ENCODE data around the gene LRRK1. TPM values are rescaled to one million over a fixed set of nuclear protein-coding genes. Genes with fewer than 3 reads are reported as not detected.

The LRRK1 gene
- total RNA-seq, 3 donors from 2014 or later (not counting 1 experiment from before 2014, with no cell fraction given), result 1.2 to 5.5 (median 3.2) TPM

- ATAC-seq (no peak), DNase-seq (no peak)
- H3K4me1 Mint-ChIP-seq, result peaks cover 0 to 7% of the 10 kb centered on the region in 2 donors
- WGBS (ENCODE audit: insufficient coverage), result 67% methylated on average over 10 of the region's 10 CpGs
- Histone ChIP-seq H3K4me1 (ENCODE audit: control insufficient read depth, insufficient read depth, low read length) (peaks cover 3% of the 10 kb centered on the region), H3K9me3 (ENCODE audit: control insufficient read depth, insufficient read depth, low read length) (no peaks in the 10 kb centered on the region), H3K4me3 (ENCODE audit: low read length) (no peak overlapping the region), H3K27me3 (ENCODE audit: control insufficient read depth, insufficient read depth, low read length) (no peaks in the 10 kb centered on the region), H3K36me3 (ENCODE audit: control insufficient read depth, insufficient read depth, low read length) (no peaks in the 10 kb centered on the region), H3K27ac (ENCODE audit: low read length) (no peak overlapping the region)
- H3K36me3 Mint-ChIP-seq, result no peaks in the 10 kb centered on the region
- peaks cover 0 to 3% of the 10 kb centered on the region in 2 donors for H3K27me3 Mint-ChIP-seq (ENCODE audit: low read depth in 2 of 2)
- no peak overlapping the region for H3K4me3 Mint-ChIP-seq
- TF ChIP-seq CTCF (IDR thresholded peaks at IDR 0.05), result no peak
- no peak overlapping the region for H3K27ac Mint-ChIP-seq
- no peaks in the 10 kb centered on the region for H3K9me3 Mint-ChIP-seq
- intact Hi-C loops (cut with micrococcal nuclease), result loop anchor here (5.0 kb wide), 2 partner anchors 50 to 555 kb away; no protein-coding TSS in a partner anchor
These were observed 168.1 kb downstream of the LRRK1 start for GRCh38 chr15:101087172-101087769.

GRCh38 chr15:101088271-101088670 is 169.1 kb downstream of the LRRK1 start:
- no peak overlapping the region for H3K4me3 ChIP-seq (ENCODE audit: low read length)
- DNase-seq (no peak), ATAC-seq (no peak)
- Mint-ChIP-seq H3K4me3 (no peak overlapping the region), H3K27ac (no peak overlapping the region), H3K27me3 (ENCODE audit: low read depth in 2 of 2) (peaks cover 0 to 3% of the 10 kb centered on the region in 2 donors), H3K36me3 (no peaks in the 10 kb centered on the region), H3K4me1 (peaks cover 0 to 7% of the 10 kb centered on the region in 2 donors), H3K9me3 (no peaks in the 10 kb centered on the region)
- no peaks in the 10 kb centered on the region for H3K36me3 ChIP-seq (ENCODE audit: control insufficient read depth, insufficient read depth, low read length)
- peaks cover 3% of the 10 kb centered on the region for H3K4me1 ChIP-seq (ENCODE audit: control insufficient read depth, insufficient read depth, low read length)
- intact Hi-C loops (cut with micrococcal nuclease), result loop anchor here (1.0 to 5.0 kb wide), 3 partner anchors 49 to 554 kb away; no protein-coding TSS in a partner anchor
- no peak for TF ChIP-seq CTCF (IDR thresholded peaks at IDR 0.05)
- no peak overlapping the region for H3K27ac ChIP-seq (ENCODE audit: low read length)
- H3K9me3 ChIP-seq (ENCODE audit: control insufficient read depth, insufficient read depth, low read length), result no peaks in the 10 kb centered on the region
- WGBS (ENCODE audit: insufficient coverage), result 66% methylated on average over 6 of the region's 6 CpGs
- H3K27me3 ChIP-seq (ENCODE audit: control insufficient read depth, insufficient read depth, low read length), result no peaks in the 10 kb centered on the region

- intact Hi-C loops (cut with micrococcal nuclease), result loop anchor here (1.0 to 5.0 kb wide), 3 partner anchors 48 to 553 kb away; no protein-coding TSS in a partner anchor
- 42% methylated on average over 42 of the region's 42 CpGs for WGBS (ENCODE audit: insufficient coverage)
- peaks cover 3% of the 10 kb centered on the region for H3K4me1 ChIP-seq (ENCODE audit: control insufficient read depth, insufficient read depth, low read length)
- peak; percentile 87 to 99 (median 98) for ATAC-seq
- peaks cover 0 to 7% of the 10 kb centered on the region in 2 donors for H3K4me1 Mint-ChIP-seq
- H3K27ac Mint-ChIP-seq, result no peak overlapping the region
- no peaks in the 10 kb centered on the region for H3K9me3 Mint-ChIP-seq
- TF ChIP-seq CTCF (IDR thresholded peaks at IDR 0.05), result peak; percentile 99
- DNase-seq, result peak; percentile 82
- H3K4me3 ChIP-seq (ENCODE audit: low read length), result no peak overlapping the region
- H3K27me3 ChIP-seq (ENCODE audit: control insufficient read depth, insufficient read depth, low read length), result no peaks in the 10 kb centered on the region
- H3K27me3 Mint-ChIP-seq (ENCODE audit: low read depth in 2 of 2), result peaks cover 0 to 3% of the 10 kb centered on the region in 2 donors
- H3K36me3 ChIP-seq (ENCODE audit: control insufficient read depth, insufficient read depth, low read length), result no peaks in the 10 kb centered on the region
- H3K27ac ChIP-seq (ENCODE audit: low read length), result no peak overlapping the region
- no peaks in the 10 kb centered on the region for H3K9me3 ChIP-seq (ENCODE audit: control insufficient read depth, insufficient read depth, low read length)
- H3K4me3 Mint-ChIP-seq, result no peak overlapping the region
- H3K36me3 Mint-ChIP-seq, result no peaks in the 10 kb centered on the region
These were observed 169.8 kb downstream of the LRRK1 start for GRCh38 chr15:101088788-101089578.

Measured in natural killer cell (primary cell).